ENCODE data around the gene RNH1.

Gene RNH1

GRCh38 chr11:468493-468892 lies 38.5 kb downstream of the RNH1 start:
- H4K20me1 ChIP-seq (ENCODE audit: insufficient read depth, low read length, poor library complexity, severe bottlenecking), result no peaks in the 10 kb centered on the region
- no peaks in the 10 kb centered on the region for H3K4me1 ChIP-seq (ENCODE audit: insufficient read depth, low read length, poor library complexity, severe bottlenecking)
- no peaks in the 10 kb centered on the region for H3K9me3 ChIP-seq (ENCODE audit: insufficient read depth, low read depth, low read length)
- no peak overlapping the region for H2AFZ ChIP-seq (ENCODE audit: low read length)
- no peak overlapping the region for H3K9ac ChIP-seq (ENCODE audit: low read depth, low read length, poor library complexity, severe bottlenecking)
- H3K27me3 ChIP-seq (ENCODE audit: insufficient read depth, low read length, poor library complexity, severe bottlenecking), result no peaks in the 10 kb centered on the region
- H3K4me3 ChIP-seq (ENCODE audit: low read length, poor library complexity, severe bottlenecking), result no peak overlapping the region
- H3K4me2 ChIP-seq (ENCODE audit: low read depth, low read length, poor library complexity, severe bottlenecking), result no peak overlapping the region
- TF ChIP-seq, protein P1, sequence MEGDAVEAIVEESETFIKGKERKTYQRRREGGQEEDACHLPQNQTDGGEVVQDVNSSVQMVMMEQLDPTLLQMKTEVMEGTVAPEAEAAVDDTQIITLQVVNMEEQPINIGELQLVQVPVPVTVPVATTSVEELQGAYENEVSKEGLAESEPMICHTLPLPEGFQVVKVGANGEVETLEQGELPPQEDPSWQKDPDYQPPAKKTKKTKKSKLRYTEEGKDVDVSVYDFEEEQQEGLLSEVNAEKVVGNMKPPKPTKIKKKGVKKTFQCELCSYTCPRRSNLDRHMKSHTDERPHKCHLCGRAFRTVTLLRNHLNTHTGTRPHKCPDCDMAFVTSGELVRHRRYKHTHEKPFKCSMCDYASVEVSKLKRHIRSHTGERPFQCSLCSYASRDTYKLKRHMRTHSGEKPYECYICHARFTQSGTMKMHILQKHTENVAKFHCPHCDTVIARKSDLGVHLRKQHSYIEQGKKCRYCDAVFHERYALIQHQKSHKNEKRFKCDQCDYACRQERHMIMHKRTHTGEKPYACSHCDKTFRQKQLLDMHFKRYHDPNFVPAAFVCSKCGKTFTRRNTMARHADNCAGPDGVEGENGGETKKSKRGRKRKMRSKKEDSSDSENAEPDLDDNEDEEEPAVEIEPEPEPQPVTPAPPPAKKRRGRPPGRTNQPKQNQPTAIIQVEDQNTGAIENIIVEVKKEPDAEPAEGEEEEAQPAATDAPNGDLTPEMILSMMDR (conservative IDR thresholded peaks at IDR 0.05; ENCODE audit: low read length), result no peak
- TF ChIP-seq EZH2phosphoT487 (IDR thresholded peaks at IDR 0.05; ENCODE audit: borderline replicate concordance), result no peak
- H3K9me2 ChIP-seq (replicated peaks; ENCODE audit: low read depth, low read length), result no peaks in the 10 kb centered on the region
- no peaks in the 10 kb centered on the region for H3F3A ChIP-seq (ENCODE audit: low read depth)
- H3K79me2 ChIP-seq (ENCODE audit: insufficient read depth, low read length), result no peaks in the 10 kb centered on the region
- no peaks in the 10 kb centered on the region for H3K36me3 ChIP-seq (ENCODE audit: insufficient read depth, low read length)

DNA sequence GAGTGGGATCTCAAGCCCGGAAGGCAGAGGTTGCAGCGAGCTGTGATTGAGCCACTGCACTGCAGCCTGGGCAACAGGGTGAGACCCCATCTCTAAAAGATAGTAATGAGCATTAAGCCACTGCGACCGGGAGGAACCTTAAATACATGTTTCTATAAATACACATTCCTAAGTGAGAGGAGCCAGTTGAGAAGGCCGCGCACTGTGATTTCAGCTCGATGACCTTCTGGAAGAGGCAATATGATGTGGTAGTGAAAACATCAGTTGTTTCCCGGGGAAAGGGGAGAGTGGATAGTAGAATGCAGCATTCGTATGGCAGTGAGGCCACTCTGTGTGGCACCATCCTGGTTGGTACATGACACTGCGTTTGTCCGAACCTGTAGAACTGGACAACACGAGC lies 39.0 kb downstream of the RNH1 start:
- Histone ChIP-seq H3K4me1 (ENCODE audit: insufficient read depth, low read length, poor library complexity, severe bottlenecking) (no peaks in the 10 kb centered on the region), H3K36me3 (ENCODE audit: insufficient read depth, low read length) (no peaks in the 10 kb centered on the region), H2AFZ (ENCODE audit: low read length) (no peak overlapping the region), H3K9me3 (ENCODE audit: insufficient read depth, low read depth, low read length) (no peaks in the 10 kb centered on the region), H3K9ac (ENCODE audit: low read depth, low read length, poor library complexity, severe bottlenecking) (no peak overlapping the region), H3K27me3 (ENCODE audit: insufficient read depth, low read length, poor library complexity, severe bottlenecking) (no peaks in the 10 kb centered on the region), H3K79me2 (ENCODE audit: insufficient read depth, low read length) (no peaks in the 10 kb centered on the region), H3K9me2 (replicated peaks; ENCODE audit: low read depth, low read length) (no peaks in the 10 kb centered on the region), H3F3A (ENCODE audit: low read depth) (no peaks in the 10 kb centered on the region), H3K4me3 (ENCODE audit: low read length, poor library complexity, severe bottlenecking) (no peak overlapping the region), H4K20me1 (ENCODE audit: insufficient read depth, low read length, poor library complexity, severe bottlenecking) (no peaks in the 10 kb centered on the region), H3K4me2 (ENCODE audit: low read depth, low read length, poor library complexity, severe bottlenecking) (no peak overlapping the region)
- TF ChIP-seq, protein P1 (conservative IDR thresholded peaks at IDR 0.05; ENCODE audit: low read length), result no peak
- TF ChIP-seq EZH2phosphoT487 (IDR thresholded peaks at IDR 0.05; ENCODE audit: borderline replicate concordance), result no peak

- Histone ChIP-seq H4K20me1 (ENCODE audit: insufficient read depth, low read length, poor library complexity, severe bottlenecking) (no peaks in the 10 kb centered on the region), H2AFZ (ENCODE audit: low read length) (no peak overlapping the region), H3F3A (ENCODE audit: low read depth) (no peaks in the 10 kb centered on the region), H3K27me3 (ENCODE audit: insufficient read depth, low read length, poor library complexity, severe bottlenecking) (no peaks in the 10 kb centered on the region), H3K4me3 (ENCODE audit: low read length, poor library complexity, severe bottlenecking) (no peak overlapping the region), H3K9me2 (replicated peaks; ENCODE audit: low read depth, low read length) (no peaks in the 10 kb centered on the region), H3K4me2 (ENCODE audit: low read depth, low read length, poor library complexity, severe bottlenecking) (no peak overlapping the region), H3K36me3 (ENCODE audit: insufficient read depth, low read length) (peaks cover 5% of the 10 kb centered on the region; the same call in 1 of the 2 replicates), H3K79me2 (ENCODE audit: insufficient read depth, low read length) (peaks cover 3% of the 10 kb centered on the region; the same call in 1 of the 2 replicates), H3K9ac (ENCODE audit: low read depth, low read length, poor library complexity, severe bottlenecking) (no peak overlapping the region), H3K4me1 (ENCODE audit: insufficient read depth, low read length, poor library complexity, severe bottlenecking) (no peaks in the 10 kb centered on the region), H3K9me3 (ENCODE audit: insufficient read depth, low read depth, low read length) (no peaks in the 10 kb centered on the region)
- no peak for TF ChIP-seq EZH2phosphoT487 (IDR thresholded peaks at IDR 0.05; ENCODE audit: borderline replicate concordance)
- TF ChIP-seq, protein P1 (conservative IDR thresholded peaks at IDR 0.05; ENCODE audit: low read length), result no peak
Observed at GRCh38 chr11:465896-466530, 41.0 kb downstream of the RNH1 start.
